ENCODE data around the gene MBD6.

MBD6 gene

DNA sequence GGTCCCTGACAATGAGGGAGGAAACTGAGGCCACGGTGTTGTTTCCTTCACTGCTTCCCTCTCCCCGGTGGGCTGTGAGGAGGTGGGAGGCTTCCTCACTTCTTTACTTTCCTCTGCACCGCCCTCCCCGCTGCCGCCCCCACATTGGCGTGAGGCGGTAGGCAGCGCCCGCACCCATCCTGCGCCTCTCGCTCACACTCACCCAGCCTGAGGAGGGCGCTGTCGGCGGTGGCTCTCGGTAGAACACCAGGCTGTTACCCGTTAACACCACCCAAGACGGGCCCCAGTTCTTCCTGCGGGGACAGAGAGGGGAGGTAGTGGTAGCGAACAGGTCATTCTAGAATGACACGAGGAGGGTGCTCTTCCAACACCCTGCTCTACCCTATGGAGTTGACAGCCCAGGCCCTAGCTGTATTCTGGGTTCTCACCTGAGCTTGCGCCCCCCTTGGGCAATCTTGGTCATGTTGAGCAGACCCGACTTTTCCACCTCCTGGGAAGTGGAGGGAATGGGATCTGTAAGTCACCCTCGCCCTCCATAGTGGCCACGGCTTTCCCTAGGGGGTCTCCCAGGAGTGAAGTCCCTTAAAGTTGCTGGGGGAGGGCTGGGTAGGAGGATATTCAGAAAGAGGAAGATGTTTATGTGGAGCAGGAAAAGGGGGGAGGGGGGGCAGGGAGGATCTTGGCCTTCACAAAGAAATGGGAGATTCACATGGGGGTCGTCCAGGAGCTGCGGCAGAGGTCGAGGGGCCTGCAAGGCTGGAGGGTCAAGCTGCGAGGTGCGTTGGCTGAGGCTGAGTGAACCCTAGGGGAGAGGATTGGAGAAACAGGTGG is 46.2 kb upstream of the MBD6 start:
- TF ChIP-seq, protein P1, sequence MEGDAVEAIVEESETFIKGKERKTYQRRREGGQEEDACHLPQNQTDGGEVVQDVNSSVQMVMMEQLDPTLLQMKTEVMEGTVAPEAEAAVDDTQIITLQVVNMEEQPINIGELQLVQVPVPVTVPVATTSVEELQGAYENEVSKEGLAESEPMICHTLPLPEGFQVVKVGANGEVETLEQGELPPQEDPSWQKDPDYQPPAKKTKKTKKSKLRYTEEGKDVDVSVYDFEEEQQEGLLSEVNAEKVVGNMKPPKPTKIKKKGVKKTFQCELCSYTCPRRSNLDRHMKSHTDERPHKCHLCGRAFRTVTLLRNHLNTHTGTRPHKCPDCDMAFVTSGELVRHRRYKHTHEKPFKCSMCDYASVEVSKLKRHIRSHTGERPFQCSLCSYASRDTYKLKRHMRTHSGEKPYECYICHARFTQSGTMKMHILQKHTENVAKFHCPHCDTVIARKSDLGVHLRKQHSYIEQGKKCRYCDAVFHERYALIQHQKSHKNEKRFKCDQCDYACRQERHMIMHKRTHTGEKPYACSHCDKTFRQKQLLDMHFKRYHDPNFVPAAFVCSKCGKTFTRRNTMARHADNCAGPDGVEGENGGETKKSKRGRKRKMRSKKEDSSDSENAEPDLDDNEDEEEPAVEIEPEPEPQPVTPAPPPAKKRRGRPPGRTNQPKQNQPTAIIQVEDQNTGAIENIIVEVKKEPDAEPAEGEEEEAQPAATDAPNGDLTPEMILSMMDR (IDR thresholded peaks at IDR 0.05), result no peak

DNA sequence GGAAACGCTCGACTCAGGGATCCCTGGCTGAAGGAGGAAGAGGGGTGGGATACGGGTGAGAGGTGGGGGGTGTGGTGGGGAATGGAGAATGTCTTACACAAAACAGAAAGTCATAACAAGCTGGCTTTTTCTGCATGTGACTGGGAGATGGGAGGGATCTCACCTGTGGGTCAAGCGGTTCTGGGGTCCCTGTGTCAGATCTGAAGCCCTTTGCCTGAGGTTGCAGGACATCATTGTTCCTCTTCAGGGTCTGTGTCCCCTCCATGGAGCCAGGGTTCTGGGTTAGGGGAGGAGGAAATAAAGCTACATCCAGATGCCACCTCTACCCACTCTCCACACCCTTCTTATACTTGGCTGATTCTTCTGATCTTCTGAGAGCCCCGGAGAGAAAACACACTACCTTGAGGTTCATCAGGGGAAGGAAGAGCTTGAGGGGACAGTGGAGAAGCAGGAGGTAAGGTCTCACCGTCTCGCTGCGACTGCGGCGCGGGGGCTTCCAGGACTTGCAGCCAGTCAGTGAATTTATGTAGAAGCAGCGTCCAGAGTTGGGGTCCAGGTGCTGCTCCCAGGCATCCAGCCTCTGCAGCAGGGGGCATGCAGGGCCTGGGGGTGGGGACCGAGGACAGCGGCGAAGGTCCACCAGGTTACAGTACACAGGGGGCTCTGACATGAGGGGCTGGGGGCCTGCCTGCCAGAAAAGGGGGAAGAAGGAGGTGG is 45.5 kb upstream of the MBD6 start:
- TF ChIP-seq, protein P1 (IDR thresholded peaks at IDR 0.05), result no peak

DNA sequence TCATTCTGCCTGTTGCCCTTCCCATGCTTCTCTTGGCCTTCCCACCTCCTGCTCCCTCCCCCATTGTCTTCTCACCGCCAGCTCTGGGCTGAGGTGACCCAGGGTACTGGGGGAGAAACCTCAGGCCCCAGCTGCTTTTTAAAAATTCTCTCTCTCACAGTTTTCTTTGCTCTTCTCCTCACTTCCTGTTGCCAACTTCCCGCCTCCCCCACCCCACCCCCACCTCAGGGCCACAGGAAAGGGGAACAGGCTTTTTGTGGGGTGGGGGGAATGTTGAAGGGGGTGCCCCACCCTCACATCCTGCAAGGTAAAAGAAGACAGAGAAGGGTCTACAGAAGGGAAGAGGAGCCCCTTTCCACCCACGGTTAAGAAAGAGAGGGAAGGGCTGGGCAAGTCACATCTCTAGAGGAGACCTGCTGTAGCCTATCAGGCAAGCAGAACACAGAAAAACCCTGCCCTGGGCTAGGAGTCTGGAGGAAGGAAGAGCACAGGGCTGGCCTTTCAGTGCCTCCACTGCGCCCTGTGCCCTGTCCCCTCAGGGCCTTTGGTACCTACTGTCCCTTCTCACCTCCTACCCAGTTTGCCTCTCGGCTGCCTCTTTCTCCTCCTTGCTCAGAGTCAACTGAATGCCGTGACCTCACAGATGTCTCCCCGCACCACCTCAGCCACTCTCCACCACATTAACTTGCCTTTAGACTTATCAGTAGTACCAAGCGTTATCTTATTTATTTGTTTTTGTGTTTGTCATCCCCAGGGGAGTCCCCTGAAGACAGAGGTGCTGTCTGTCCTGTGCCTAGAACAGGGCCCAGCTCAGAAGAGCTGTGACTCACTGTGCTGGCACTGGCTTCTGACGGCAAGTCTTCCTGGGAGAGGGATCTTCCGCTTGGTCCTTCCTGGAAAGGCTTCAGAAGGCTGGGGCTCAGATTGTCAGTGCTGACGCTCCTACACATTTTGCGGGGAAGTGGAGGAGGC is 44.6 kb upstream of the MBD6 start:
- TF ChIP-seq, protein P1 (IDR thresholded peaks at IDR 0.05), result no peak

DNA sequence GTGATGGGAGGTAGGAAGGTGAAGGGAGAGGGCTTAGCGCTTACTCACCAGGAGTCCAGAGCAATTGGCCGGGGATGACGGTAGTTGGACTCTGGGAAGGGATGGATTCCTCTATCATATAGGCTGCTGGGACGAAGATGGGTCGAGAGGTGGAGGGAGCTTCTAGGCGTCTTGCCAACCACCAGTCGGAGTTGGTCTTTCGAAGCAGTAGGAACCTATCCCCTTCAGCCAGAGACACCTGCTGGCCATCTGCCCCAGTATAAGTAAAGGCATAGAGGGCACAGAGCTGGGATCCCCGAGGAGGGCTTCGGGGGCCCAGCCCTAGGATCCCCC is 43.6 kb upstream of the MBD6 start:
- TF ChIP-seq, protein P1 (IDR thresholded peaks at IDR 0.05), result no peak

DNA sequence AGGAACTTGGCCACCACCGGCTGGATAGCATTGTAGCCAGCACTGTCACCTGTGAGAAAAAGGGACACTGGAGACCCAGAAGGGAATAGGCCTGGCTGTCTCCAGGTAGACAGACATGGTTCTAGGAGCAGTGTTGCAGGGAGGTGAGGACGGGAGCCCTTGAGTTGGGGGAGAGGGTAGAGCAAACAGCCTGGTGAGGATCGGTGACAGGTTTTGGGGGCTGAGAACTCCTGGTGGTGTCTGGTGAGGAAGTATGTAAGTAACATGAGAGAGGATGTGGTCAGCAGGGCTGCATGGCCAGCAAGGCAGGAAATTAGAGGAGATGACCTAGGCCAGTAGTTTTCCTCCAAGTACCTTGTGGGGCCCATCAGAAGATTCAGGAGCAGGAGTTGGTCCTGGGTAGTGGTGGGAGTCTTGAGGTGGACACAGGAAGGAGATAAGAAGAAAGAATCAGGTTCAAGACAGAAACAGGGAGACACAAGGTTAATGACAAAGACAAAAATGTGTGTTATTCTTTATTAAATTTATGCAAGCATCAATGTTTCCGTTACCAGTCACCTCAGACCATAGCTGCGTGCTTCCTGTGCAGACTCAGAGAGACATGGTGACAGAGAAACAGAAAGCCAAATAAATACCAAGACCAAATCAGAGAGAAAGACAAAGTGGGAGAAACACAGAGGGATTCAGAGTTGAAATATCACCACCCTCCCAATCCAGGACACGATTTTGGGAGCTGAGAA is 43.1 kb upstream of the MBD6 start, which contains the start of gene ARHGAP9:
Gene ARHGAP9, minus strand, starts transcription at position 491 of the 740 bp plus-strand sequence. Its CDS starts 460 bp downstream, at position 31.
- TF ChIP-seq, protein P1 (IDR thresholded peaks at IDR 0.05), result no peak

DNA sequence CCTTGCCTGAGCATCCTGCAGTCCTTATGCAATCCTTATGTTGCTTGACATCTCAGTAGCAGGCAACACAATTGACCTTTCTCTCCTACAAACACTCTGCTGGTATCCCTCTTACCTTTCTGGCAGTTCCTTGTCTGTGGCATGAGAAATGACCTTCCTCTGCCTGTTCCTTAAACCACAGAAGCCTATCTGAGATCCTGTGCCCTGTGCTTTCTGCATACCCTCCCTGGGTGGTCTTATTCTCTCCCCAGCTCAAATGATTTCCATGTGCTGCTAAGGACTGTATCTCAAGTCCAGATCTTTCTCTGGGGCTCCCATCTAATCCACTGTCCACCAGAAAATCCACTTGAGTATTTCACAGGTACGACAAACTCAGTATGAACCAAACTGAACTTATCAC is 41.0 kb upstream of the MBD6 start:
- TF ChIP-seq, protein P1 (IDR thresholded peaks at IDR 0.05), result no peak

Data from LNCAP (cell line).